Kidney (tissue), 14 donors: ENCODE results near the gene GRM7. TPM values are rescaled to one million over a fixed set of nuclear protein-coding genes. Genes with fewer than 3 reads are reported as not detected.

Experiments used
- DNase-seq, 5 donors: peaks; one replicate each; pipeline ENCODE4 v3.0.0-alpha.2; 2013 to 2020
- FAIRE-seq: peaks from 2 replicates; lab custom pipeline; 2012; peaks lifted over from hg19 to GRCh38; lab: Jason Lieb, UNC
- H3K27ac ChIP-seq, 2 donors: one replicate each; pipeline ENCODE4 v1.7.0; 2013; ENCODE audit warnings: low read depth in 2 of 2, low read length in 2 of 2, inconsistent platforms in 1 of 2
- H3K27me3 ChIP-seq: one replicate; pipeline ENCODE4 v1.7.1; 2013; ENCODE audit warnings: low read length, inconsistent platforms; ENCODE audit not compliant: control insufficient read depth, insufficient read depth
- H3K36me3 ChIP-seq, 3 donors: one replicate each; pipeline versions ENCODE4 v1.7.0 to v1.7.1; 2013; ENCODE audit warnings: low read length in 3 of 3, control low read depth in 1 of 3, inconsistent platforms in 1 of 3; ENCODE audit not compliant: insufficient read depth in 3 of 3, control insufficient read depth in 2 of 3
- H3K4me1 ChIP-seq, 3 donors: one replicate each; pipeline versions ENCODE4 v1.7.0 to v1.7.1; 2013; ENCODE audit warnings: low read length in 3 of 3, inconsistent platforms in 1 of 3, low read depth in 1 of 3; ENCODE audit not compliant: control insufficient read depth in 2 of 3, insufficient read depth in 2 of 3
- H3K4me3 ChIP-seq, 3 donors: one replicate each; pipeline versions ENCODE4 v1.7.0 to v1.8.1; 2013; ENCODE audit warnings: low read length in 3 of 3, control low read depth in 1 of 3, inconsistent platforms in 1 of 3
- H3K9ac ChIP-seq, 3 donors: one replicate each; pipeline versions ENCODE4 v1.7.0 to v1.7.1; 2013; ENCODE audit warnings: low read length in 3 of 3, control low read depth in 1 of 3, inconsistent platforms in 1 of 3
- H3K9me3 ChIP-seq, 3 donors: one replicate each; pipeline versions ENCODE4 v1.7.0 to v1.7.1; 2013; ENCODE audit warnings: low read length in 3 of 3, control low read depth in 1 of 3, inconsistent platforms in 1 of 3; ENCODE audit not compliant: control insufficient read depth in 2 of 3, insufficient read depth in 1 of 3
- intact Hi-C: fragments of 100-400 bp; cut with DNase I; formaldehyde crosslinking; loops from one replicate; pipeline ENCODE4 v1.11.1; 2022
- polyA plus RNA-seq: library from polyadenylated mRNA; stranded (reverse); fragments of 350-450 nt; fragmentation: Illumina TruSeq; extraction: RNeasy Lipid Tissue Mini Kit (QIAGEN cat#74804); gene quantifications from one replicate; pipeline ENCODE4 v1.2.3, GENCODE V29; 2014; ENCODE audit warnings: low read depth, low replicate concordance; ENCODE audit not compliant: insufficient read depth
- total RNA-seq: library from RNA; stranded (reverse); fragmentation: NEBNext Ultra II Directional; extraction: Animal tissue kit (Norgen Biotek cat#: 25700); gene quantifications from one replicate; pipeline ENCODE4 v1.2.1, GENCODE V29; 2021
- TF ChIP-seq, protein P1 (sequence below): IDR thresholded peaks from 3 replicates; pipeline ENCODE4 v1.5.1; 2012; ENCODE audit warnings: mild to moderate bottlenecking, moderate library complexity, borderline replicate concordance; ENCODE audit not compliant: insufficient read depth; ENCODE audit errors: extremely low read depth
- donor health status: control.
- donor health status: control.
- donor health status: control.
- donor health status: control.
- donor health status: control.
- donor health status: DM: yes; HTN: yes; CAD: no.
- donor health status: Normal renal cell carcinoma (clear cell type).

GRM7 gene
- total and polyA plus RNA-seq, 2 donors from 2014 or later, result 0.16 TPM; not detected in 1

DNA sequence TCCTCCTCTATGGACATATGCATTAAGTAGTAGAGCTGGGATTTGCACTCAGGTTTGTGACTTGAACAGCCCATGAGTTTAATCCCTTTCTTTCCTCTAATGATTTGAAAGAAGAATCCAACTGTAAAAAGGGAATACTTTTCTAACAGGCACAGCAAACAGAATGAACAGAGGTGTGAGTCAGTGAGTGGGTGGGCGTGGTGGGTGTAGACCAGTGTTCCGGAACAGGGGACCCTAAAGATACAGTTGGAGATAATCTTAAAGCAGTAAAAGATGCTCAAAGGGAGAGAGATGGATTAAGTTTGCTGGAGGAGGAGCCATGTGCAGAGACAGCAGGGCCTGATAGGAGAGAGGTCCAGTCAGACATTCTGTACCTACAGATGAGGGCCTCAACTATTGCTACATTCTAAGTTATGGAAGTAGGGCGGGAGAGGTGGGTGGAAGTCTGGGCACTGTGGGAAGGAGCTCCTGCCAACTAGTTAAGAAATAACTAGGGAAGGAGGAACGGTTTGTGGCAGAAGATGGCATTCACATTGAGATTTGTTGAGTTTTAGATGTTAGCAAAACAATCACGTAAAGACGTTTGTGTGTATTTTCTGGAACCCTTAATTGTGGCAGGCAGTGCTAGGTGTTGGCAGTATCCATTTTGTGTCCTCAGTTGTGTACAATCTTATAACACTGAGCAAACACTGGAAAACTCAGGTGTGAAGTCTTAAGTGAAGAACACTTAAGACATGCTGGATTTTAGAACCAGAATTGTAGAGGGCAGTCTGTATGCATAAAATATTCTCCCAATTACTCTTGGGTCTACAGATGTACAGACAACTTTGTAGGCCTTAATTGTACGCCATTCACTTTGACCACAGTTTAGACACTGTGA lies 511.0 kb downstream of the GRM7 start:
- no peak overlapping the region for H3K27ac ChIP-seq
- H3K9ac ChIP-seq, result no peak overlapping the region
- H3K4me1 ChIP-seq, result no peaks in the 10 kb centered on the region
- FAIRE-seq (no peak), DNase-seq (no peak)
- no peak overlapping the region for H3K4me3 ChIP-seq
- H3K9me3 ChIP-seq, result no peaks in the 10 kb centered on the region
- no peaks in the 10 kb centered on the region for H3K27me3 ChIP-seq
- no peaks in the 10 kb centered on the region for H3K36me3 ChIP-seq
- TF ChIP-seq, protein P1, sequence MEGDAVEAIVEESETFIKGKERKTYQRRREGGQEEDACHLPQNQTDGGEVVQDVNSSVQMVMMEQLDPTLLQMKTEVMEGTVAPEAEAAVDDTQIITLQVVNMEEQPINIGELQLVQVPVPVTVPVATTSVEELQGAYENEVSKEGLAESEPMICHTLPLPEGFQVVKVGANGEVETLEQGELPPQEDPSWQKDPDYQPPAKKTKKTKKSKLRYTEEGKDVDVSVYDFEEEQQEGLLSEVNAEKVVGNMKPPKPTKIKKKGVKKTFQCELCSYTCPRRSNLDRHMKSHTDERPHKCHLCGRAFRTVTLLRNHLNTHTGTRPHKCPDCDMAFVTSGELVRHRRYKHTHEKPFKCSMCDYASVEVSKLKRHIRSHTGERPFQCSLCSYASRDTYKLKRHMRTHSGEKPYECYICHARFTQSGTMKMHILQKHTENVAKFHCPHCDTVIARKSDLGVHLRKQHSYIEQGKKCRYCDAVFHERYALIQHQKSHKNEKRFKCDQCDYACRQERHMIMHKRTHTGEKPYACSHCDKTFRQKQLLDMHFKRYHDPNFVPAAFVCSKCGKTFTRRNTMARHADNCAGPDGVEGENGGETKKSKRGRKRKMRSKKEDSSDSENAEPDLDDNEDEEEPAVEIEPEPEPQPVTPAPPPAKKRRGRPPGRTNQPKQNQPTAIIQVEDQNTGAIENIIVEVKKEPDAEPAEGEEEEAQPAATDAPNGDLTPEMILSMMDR, result no peak
- intact Hi-C loops, result no loop called here

DNA sequence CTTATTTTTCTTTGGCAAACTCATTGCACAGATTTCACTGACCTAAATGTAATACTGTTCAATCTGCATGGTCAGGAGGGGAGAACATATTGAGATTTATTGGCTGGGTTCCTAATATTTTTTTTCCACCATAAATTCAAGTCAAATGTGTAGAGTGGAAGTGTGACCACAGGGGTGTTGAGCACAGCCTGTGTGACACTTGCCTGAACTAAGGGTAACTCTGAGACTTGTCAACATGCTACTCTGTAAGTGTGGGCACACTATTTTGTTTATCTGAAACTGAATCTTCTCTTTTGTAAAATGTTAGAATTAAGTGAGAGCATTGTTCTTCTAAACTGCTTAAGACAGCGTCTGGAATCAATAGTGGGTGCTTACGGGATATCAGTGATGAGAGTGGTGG lies 516.2 kb downstream of the GRM7 start:
- no peak overlapping the region for H3K9ac ChIP-seq
- DNase-seq (no peak), FAIRE-seq (no peak)
- TF ChIP-seq, protein P1, result no peak
- no peak overlapping the region for H3K4me3 ChIP-seq
- H3K9me3 ChIP-seq, result no peaks in the 10 kb centered on the region
- H3K27me3 ChIP-seq, result no peaks in the 10 kb centered on the region
- intact Hi-C loops, result no loop called here
- no peaks in the 10 kb centered on the region for H3K36me3 ChIP-seq
- H3K4me1 ChIP-seq, result peaks cover 0 to 4% (median 2%) of the 10 kb centered on the region in 3 donors
- H3K27ac ChIP-seq, result no peak overlapping the region

DNA sequence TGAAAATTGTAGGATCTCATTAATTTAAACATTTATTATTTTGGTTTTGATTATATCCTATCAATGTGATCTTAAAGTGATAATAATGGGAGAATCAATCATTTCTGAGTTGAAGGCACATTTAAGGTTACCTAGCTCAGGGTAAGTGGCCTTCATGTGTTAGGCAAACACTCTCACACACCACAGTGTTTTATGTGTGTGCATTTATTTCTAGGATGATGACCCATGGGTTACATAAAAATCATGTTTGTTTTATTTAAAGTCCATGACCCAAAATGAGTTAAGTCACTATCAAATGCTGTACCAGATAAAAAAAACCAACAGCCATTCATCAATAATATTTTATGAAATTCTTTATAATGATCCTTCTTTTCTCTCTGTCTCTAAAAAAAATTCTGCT lies 520.8 kb downstream of the GRM7 start:
- Histone ChIP-seq H3K27me3 (no peaks in the 10 kb centered on the region), H3K27ac (no peak overlapping the region), H3K4me1 (peaks cover 3 to 11% (median 4%) of the 10 kb centered on the region in 3 donors), H3K4me3 (no peak overlapping the region), H3K9ac (no peak overlapping the region), H3K9me3 (no peaks in the 10 kb centered on the region), H3K36me3 (no peaks in the 10 kb centered on the region)
- intact Hi-C loops, result no loop called here
- DNase-seq (no peak), FAIRE-seq (no peak)
- TF ChIP-seq, protein P1, result no peak
